ENCODE data around the gene SMIM35. TPM values are rescaled to one million over a fixed set of nuclear protein-coding genes. Genes with fewer than 3 reads are reported as not detected.

The SMIM35 gene
- total RNA-seq, 1 donor from 2014 or later: not detected

DNA sequence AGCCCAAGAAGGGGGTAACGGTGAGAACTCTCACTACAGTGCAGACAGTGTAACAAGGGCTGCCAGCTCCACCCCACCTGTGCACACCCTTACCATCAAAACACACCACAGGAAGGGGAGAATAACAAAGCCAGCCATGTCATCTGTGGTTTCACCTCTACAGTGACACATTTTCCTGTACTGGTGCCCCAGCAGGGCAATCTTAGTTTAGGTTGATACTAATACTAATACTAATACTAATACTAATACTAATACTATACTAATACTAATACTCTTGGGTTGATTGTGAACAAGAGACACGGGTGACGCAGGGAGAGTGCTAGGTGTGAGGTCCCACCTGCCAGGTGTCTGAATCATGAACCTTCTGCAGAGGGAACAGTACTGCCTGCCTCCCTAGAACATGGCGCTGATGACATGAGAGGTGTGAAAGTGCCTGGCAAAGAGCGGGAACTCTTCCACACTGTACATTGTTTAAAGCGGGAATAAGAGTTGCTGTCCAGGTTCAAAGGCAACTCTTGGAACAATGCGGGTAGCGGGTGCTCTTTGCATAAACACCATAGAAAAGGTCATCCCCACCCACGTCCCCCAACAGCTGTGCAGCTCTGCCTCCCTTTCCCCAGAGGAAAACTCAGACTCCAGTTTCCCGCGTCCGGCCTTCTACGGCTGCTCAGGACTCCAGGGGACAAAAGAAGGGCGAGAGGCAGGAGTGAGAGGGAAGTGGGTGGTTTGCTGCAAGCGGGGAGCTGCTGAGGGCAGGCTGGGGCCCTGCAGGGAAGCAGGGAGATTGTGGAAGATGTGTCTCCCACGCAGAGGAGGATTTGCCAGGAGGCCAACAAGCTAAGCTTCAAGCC lies 34.9 kb downstream of the SMIM35 start:
- peaks cover 0 to 6% (median 0%) of the 10 kb centered on the region in 3 donors for H3K27me3 ChIP-seq (ENCODE audit: control insufficient read depth in 3 of 3, insufficient read depth in 3 of 3, low read length in 3 of 3)
- peaks cover 0 to 2% (median 0%) of the 10 kb centered on the region in 3 donors for H3K4me1 ChIP-seq (ENCODE audit: control insufficient read depth in 3 of 3, insufficient read depth in 3 of 3, low read length in 3 of 3)
- no peaks in the 10 kb centered on the region for H3K36me3 ChIP-seq (ENCODE audit: control insufficient read depth in 3 of 3, insufficient read depth in 3 of 3, low read length in 3 of 3)
- no peak overlapping the region for H3K4me3 ChIP-seq (ENCODE audit: low read length in 3 of 3)
- H3K9ac ChIP-seq (ENCODE audit: low read depth in 1 of 3, low read length in 3 of 3): no peak overlapping the region
- H3K9me3 ChIP-seq (ENCODE audit: control insufficient read depth in 3 of 3, low read length in 3 of 3): no peaks in the 10 kb centered on the region
- no peak overlapping the region for H3K27ac ChIP-seq (ENCODE audit: low read depth, low read length)

DNA sequence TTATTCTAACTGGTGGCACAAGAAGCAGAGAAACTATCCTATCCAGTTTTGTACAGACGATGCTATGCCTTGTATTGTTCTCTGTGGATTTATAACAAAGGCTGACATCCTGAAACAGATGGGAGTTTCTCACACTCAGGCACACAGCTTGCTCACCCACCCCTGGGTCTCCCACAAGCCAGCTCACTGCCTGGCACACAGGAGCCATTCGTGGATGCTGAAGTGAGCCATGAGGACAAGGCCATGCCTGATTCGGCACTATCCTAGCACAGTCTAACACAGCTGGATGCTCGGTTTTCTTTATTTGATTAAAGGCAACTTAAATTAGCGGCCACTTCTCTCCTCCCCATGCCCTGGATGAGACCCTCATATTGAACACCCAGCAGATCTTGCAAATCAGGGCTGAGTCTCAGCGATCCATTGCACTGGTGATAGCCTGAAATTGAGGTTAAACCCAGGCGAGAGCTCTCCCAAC lies 35.6 kb downstream of the SMIM35 start:
- Histone ChIP-seq H3K27me3 (ENCODE audit: control insufficient read depth in 3 of 3, insufficient read depth in 3 of 3, low read length in 3 of 3) (peaks cover 0 to 6% (median 0%) of the 10 kb centered on the region in 3 donors), H3K9me3 (ENCODE audit: control insufficient read depth in 3 of 3, low read length in 3 of 3) (no peaks in the 10 kb centered on the region), H3K36me3 (ENCODE audit: control insufficient read depth in 3 of 3, insufficient read depth in 3 of 3, low read length in 3 of 3) (no peaks in the 10 kb centered on the region), H3K4me1 (ENCODE audit: control insufficient read depth in 3 of 3, insufficient read depth in 3 of 3, low read length in 3 of 3) (peaks cover 0 to 2% (median 0%) of the 10 kb centered on the region in 3 donors), H3K27ac (ENCODE audit: low read depth, low read length) (no peak overlapping the region), H3K9ac (ENCODE audit: low read depth in 1 of 3, low read length in 3 of 3) (no peak overlapping the region), H3K4me3 (ENCODE audit: low read length in 3 of 3) (no peak overlapping the region)

DNA sequence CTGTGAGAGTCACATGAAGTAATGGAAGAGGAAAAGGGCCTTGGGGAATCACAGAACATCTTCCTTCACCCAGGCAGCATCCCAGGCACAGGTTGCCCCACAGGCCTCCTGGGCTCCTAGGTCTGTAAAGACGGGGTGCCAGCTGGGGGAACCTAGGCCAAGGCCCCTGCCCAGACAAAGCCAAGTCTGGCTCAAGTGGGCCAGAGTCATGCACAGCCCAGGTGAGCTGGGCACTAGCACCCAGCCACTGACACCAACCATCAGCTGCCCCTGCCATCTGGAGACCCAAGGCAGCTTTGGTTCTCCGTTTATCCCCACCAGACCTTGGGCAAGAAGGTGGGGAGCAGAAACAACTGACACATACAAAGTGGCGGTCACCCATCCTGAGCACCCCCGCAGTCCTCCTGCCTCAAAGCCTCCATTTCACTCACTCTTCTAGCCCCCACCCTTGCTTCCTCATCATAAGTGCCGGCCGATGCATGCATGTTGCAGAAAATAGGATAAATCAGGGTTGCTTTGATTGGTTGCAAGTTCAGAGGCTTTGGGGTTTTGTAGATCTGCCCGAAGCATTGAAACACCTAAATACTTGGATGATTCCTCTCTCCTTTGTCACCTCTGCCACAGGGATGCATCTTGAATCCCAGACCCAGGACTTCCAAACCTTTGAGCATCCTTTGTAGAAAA lies 36.4 kb downstream of the SMIM35 start:
- Histone ChIP-seq H3K27me3 (ENCODE audit: control insufficient read depth in 3 of 3, insufficient read depth in 3 of 3, low read length in 3 of 3) (peaks cover 0 to 6% (median 0%) of the 10 kb centered on the region in 3 donors), H3K4me1 (ENCODE audit: control insufficient read depth in 3 of 3, insufficient read depth in 3 of 3, low read length in 3 of 3) (peaks cover 0 to 2% (median 0%) of the 10 kb centered on the region in 3 donors), H3K27ac (ENCODE audit: low read depth, low read length) (no peak overlapping the region), H3K36me3 (ENCODE audit: control insufficient read depth in 3 of 3, insufficient read depth in 3 of 3, low read length in 3 of 3) (no peaks in the 10 kb centered on the region), H3K9ac (ENCODE audit: low read depth in 1 of 3, low read length in 3 of 3) (no peak overlapping the region), H3K4me3 (ENCODE audit: low read length in 3 of 3) (no peak overlapping the region), H3K9me3 (ENCODE audit: control insufficient read depth in 3 of 3, low read length in 3 of 3) (no peaks in the 10 kb centered on the region)

DNA sequence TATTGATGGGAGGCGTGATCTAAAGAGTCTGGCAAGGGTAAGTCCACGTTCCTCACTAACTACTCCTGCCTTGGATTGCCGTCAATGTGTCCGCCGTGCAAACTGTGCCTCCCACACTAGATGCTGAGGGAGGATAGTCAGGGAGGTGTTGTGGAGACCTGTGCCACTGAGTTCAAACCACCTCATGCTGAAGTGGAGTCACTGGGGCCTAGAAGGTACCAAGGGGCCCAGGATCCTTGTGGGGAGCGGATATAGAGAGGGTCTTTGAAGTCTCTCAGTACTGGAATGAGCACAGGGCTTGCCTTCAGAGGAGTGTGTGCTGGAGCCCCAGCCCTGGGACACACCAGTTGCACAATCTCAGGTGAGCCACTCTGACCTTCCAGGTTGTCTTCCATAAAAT lies 37.0 kb downstream of the SMIM35 start:
- no peak overlapping the region for H3K27ac ChIP-seq (ENCODE audit: low read depth, low read length)
- H3K9ac ChIP-seq (ENCODE audit: low read depth in 1 of 3, low read length in 3 of 3): no peak overlapping the region
- no peaks in the 10 kb centered on the region for H3K36me3 ChIP-seq (ENCODE audit: control insufficient read depth in 3 of 3, insufficient read depth in 3 of 3, low read length in 3 of 3)
- H3K4me1 ChIP-seq (ENCODE audit: control insufficient read depth in 3 of 3, insufficient read depth in 3 of 3, low read length in 3 of 3): peaks cover 0 to 2% (median 0%) of the 10 kb centered on the region in 3 donors
- H3K4me3 ChIP-seq (ENCODE audit: low read length in 3 of 3): no peak overlapping the region
- H3K9me3 ChIP-seq (ENCODE audit: control insufficient read depth in 3 of 3, low read length in 3 of 3): no peaks in the 10 kb centered on the region
- H3K27me3 ChIP-seq (ENCODE audit: control insufficient read depth in 3 of 3, insufficient read depth in 3 of 3, low read length in 3 of 3): peaks cover 0 to 6% (median 0%) of the 10 kb centered on the region in 3 donors

DNA sequence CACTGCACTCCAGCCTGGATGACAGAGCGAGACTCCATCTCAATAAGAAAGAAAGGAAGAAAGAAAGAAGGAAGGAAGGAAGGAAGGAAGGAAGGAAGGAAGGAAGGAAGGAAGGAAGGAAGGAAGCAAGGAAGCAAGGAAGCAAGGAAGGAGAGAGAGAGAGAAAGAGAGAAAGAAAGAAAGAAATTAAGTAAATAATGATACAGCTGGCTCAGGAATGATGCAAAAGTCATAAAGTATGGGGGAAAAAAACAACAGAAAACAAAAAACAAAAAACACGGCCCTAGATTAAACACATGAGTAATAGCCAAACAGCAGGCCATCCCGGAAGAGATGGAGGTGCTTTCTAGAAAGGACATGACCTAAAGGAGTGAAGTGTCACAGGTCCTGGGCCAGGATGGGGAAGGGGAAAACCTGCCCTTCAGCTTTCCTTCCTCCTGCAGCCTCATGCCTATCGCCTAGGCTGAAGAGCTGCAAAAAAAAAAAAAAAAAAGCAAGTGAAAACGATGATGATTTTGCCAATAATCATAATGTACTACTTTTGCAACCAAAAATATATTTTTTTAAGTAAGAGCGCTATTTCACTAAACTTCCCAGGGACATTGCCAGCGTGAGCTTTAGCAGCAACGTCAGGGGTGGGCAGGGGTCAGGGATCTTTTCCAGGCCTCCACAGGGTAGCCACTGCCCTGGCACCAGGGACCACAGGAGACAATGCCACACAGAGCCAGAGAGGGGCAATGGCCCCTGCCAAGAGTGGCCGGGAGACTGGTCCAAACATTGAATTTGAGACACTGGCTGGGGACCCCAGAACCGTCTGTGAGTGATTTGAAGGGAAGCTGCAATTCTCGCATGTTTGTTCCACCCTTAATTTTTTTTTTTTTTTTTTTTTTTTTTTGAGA lies 38.0 kb downstream of the SMIM35 start:
- H3K9me3 ChIP-seq (ENCODE audit: control insufficient read depth in 3 of 3, low read length in 3 of 3): no peaks in the 10 kb centered on the region
- H3K27me3 ChIP-seq (ENCODE audit: control insufficient read depth in 3 of 3, insufficient read depth in 3 of 3, low read length in 3 of 3): peaks cover 0 to 6% (median 0%) of the 10 kb centered on the region in 3 donors
- H3K27ac ChIP-seq (ENCODE audit: low read depth, low read length): no peak overlapping the region
- H3K36me3 ChIP-seq (ENCODE audit: control insufficient read depth in 3 of 3, insufficient read depth in 3 of 3, low read length in 3 of 3): no peaks in the 10 kb centered on the region
- peaks cover 0 to 2% (median 0%) of the 10 kb centered on the region in 3 donors for H3K4me1 ChIP-seq (ENCODE audit: control insufficient read depth in 3 of 3, insufficient read depth in 3 of 3, low read length in 3 of 3)
- H3K4me3 ChIP-seq (ENCODE audit: low read length in 3 of 3): no peak overlapping the region
- no peak overlapping the region for H3K9ac ChIP-seq (ENCODE audit: low read depth in 1 of 3, low read length in 3 of 3)

DNA sequence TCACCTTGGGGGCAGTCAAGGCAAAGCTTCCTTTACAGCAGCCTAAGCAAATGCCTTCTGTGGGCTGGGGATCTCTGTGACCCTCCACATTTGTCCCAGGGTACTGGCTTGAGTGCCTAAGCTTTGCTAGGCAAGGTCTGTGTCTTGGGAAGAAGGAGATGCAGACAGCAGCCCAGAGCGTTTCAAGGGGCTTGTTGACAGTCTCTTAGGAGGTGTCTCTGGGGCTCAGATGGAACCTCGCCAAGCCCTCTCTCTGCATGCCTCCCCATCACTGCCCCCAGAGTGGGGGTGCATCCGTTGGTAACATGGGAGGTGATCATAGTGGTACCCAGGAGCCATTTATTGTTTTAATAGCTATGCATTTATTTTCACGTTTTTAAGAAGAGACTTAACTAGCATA lies 39.0 kb downstream of the SMIM35 start:
- Histone ChIP-seq H3K9ac (ENCODE audit: low read depth in 1 of 3, low read length in 3 of 3) (no peak overlapping the region), H3K4me3 (ENCODE audit: low read length in 3 of 3) (no peak overlapping the region), H3K4me1 (ENCODE audit: control insufficient read depth in 3 of 3, insufficient read depth in 3 of 3, low read length in 3 of 3) (no peaks in the 10 kb centered on the region), H3K36me3 (ENCODE audit: control insufficient read depth in 3 of 3, insufficient read depth in 3 of 3, low read length in 3 of 3) (no peaks in the 10 kb centered on the region), H3K9me3 (ENCODE audit: control insufficient read depth in 3 of 3, low read length in 3 of 3) (no peaks in the 10 kb centered on the region), H3K27me3 (ENCODE audit: control insufficient read depth in 3 of 3, insufficient read depth in 3 of 3, low read length in 3 of 3) (peaks cover 0 to 6% (median 0%) of the 10 kb centered on the region in 3 donors), H3K27ac (ENCODE audit: low read depth, low read length) (no peak overlapping the region)

DNA sequence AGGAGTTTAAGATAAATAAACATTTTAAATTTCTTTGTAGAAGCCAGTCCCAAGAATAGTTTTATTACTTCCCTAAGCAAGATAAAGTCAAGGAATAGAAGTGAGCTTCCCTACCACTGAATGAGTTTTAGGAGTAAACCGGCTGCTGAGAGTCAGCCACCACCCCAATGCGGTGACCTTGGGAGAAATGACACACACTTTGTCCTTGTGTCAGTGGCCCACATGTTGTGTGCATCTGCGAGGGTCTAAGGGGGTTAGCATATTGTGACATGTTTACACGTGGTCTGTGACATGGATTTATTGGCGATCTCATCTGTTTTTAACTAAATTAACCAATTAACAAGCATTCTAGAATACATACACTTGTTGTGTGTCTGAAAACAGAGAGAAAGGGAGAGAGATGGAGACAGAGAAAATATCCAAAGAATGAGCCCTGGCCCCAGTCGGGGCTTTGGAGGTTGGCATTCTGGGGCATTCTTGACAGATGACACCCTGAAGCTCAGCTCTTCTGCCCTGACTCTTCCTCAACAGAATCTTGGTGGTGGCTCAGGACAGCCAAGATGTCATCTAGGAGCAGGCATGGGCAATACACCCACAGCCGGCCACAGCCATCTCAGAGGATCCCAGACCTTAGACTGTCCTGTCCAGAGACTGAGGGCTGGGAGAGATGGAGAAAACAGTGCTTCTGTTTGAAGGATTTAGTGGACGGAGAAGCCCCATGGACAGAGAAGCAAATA lies 39.6 kb downstream of the SMIM35 start:
- H3K27me3 ChIP-seq (ENCODE audit: control insufficient read depth in 3 of 3, insufficient read depth in 3 of 3, low read length in 3 of 3): peaks cover 0 to 6% (median 0%) of the 10 kb centered on the region in 3 donors
- H3K9me3 ChIP-seq (ENCODE audit: control insufficient read depth in 3 of 3, low read length in 3 of 3): no peaks in the 10 kb centered on the region
- no peak overlapping the region for H3K27ac ChIP-seq (ENCODE audit: low read depth, low read length)
- no peaks in the 10 kb centered on the region for H3K36me3 ChIP-seq (ENCODE audit: control insufficient read depth in 3 of 3, insufficient read depth in 3 of 3, low read length in 3 of 3)
- H3K4me3 ChIP-seq (ENCODE audit: low read length in 3 of 3): no peak overlapping the region
- H3K4me1 ChIP-seq (ENCODE audit: control insufficient read depth in 3 of 3, insufficient read depth in 3 of 3, low read length in 3 of 3): no peaks in the 10 kb centered on the region
- no peak overlapping the region for H3K9ac ChIP-seq (ENCODE audit: low read depth in 1 of 3, low read length in 3 of 3)

DNA sequence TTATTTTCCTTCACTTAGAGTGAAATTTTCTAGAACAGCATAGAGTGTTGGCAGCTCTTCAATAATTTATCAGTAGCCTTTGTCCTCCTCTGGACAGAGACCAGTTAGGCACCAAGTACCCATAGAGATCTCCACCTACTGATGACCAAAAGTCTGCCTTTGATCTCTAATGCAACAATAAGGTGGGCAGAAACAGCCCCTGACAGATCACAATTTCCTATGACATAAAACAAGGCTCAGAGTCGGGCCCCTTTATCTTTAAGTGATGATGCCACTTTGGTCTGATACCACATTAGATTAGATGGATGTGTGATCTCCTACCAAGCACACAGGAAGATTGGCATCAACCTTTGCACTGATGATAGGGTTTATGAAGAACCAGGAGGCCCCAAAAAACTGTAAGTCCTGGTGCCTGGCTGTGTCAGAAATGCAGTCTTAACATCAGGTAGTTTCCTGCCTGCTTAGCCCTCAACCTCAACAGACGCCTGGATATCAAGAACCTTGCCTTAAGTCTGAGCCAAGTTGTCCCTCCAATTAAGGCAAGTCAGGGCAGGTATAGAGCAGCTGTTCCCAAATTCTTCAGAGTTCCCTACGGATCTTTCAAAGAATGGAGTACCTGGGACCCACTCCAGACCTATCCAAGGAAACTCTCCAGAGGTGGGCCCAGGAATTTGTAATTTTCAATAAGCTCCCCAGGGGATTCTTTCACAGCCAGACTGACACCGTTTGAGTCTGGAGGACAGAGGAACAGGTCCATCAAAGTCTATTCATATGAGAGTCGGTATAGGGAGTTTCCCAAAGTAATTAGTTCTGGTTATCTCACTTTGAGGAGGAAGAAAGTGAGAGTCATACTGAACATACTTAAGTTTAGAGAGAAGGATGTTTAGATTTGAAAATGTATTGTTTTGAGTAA lies 40.5 kb downstream of the SMIM35 start:
- H3K4me3 ChIP-seq (ENCODE audit: low read length in 3 of 3): no peak overlapping the region
- H3K27me3 ChIP-seq (ENCODE audit: control insufficient read depth in 3 of 3, insufficient read depth in 3 of 3, low read length in 3 of 3): peaks cover 0 to 8% (median 0%) of the 10 kb centered on the region in 3 donors
- no peak overlapping the region for H3K27ac ChIP-seq (ENCODE audit: low read depth, low read length)
- H3K9ac ChIP-seq (ENCODE audit: low read depth in 1 of 3, low read length in 3 of 3): no peak overlapping the region
- H3K9me3 ChIP-seq (ENCODE audit: control insufficient read depth in 3 of 3, low read length in 3 of 3): no peaks in the 10 kb centered on the region
- no peaks in the 10 kb centered on the region for H3K36me3 ChIP-seq (ENCODE audit: control insufficient read depth in 3 of 3, insufficient read depth in 3 of 3, low read length in 3 of 3)
- no peaks in the 10 kb centered on the region for H3K4me1 ChIP-seq (ENCODE audit: control insufficient read depth in 3 of 3, insufficient read depth in 3 of 3, low read length in 3 of 3)
